Measurements from ENCODE around the gene MIEF1. TPM values are rescaled to one million over a fixed set of nuclear protein-coding genes. Genes with fewer than 3 reads are reported as not detected.

MIEF1 gene
- total and polyA plus RNA-seq, 2 of the 8 experiments (the other 6 are each of a cell fraction or from before 2014, with no cell fraction given) = 16.8 to 32.7 TPM

DNA sequence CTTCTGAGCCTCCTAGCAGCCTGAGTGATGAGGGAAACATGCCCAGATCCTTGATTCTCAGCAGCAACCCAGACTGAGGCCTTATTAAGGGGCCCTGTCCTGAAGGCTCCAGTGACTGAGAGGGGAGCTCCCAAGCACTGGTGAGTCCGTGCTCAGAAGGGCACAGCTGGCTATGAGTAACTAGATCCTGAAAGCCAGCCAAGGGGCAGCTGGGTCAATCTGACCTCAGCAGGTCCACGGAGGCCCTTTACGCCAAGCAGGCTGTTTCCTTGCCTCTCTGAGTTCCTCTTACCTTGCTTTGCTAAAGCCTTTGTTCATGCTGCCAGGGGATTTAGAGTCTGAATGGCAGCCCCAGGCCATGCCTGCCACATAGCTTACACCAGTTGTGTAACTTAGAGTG is 19.3 kb upstream of the MIEF1 start:
- WGBS, 2 experiments (ENCODE audit: extremely low coverage in 1 of 2, insufficient coverage in 1 of 2, insufficient read length in 1 of 2, insufficient replicate concordance in 2 of 2, low coverage in 1 of 2, low lambda C conversion rate in 2 of 2, missing lambda C conversion rate in 1 of 2) = 97% methylated on average over 3 of the region's 3 CpGs; no CpG with 5 or more reads in 1 of the 2 experiments
- no peaks in the 10 kb centered on the region; a peak in 1 of 7 replicates for H3K27me3 ChIP-seq (replicated peaks in 1 of 4; ENCODE audit: control insufficient read depth in 3 of 4, extremely low read depth in 1 of 4, insufficient read depth in 3 of 4, low read length in 3 of 4)
- H3K56ac ChIP-seq (replicated peaks; ENCODE audit: insufficient read length, low read depth, low read length) = no peak overlapping the region
- POLR2A ChIA-PET (ENCODE audit: partially characterized antibody) = interaction anchor here (1.1 to 2.3 kb wide), 4 partner anchors 16 to 171 kb away, joined by 3 to 9 read pairs (median 4); partner anchors contain the start of gene RPS19BP1
- no peaks in the 10 kb centered on the region for H3K9me3 ChIP-seq (ENCODE audit: insufficient read depth in 2 of 2, low read depth in 1 of 2, low read length in 1 of 2)
- no peak overlapping the region for H3K4me3 ChIP-seq (ENCODE audit: extremely low read depth in 1 of 4, insufficient read depth in 2 of 4, low read depth in 3 of 4, low read length in 4 of 4)
- H3K23me2 ChIP-seq (ENCODE audit: low read depth, low read length) = no peaks in the 10 kb centered on the region
- H3K4ac ChIP-seq (replicated peaks; ENCODE audit: insufficient read length, low read depth, low read length) = no peak overlapping the region
- H3K14ac ChIP-seq (ENCODE audit: insufficient read length) = no peak overlapping the region
- no peaks in the 10 kb centered on the region for H3K79me2 ChIP-seq (ENCODE audit: control insufficient read depth in 1 of 2, insufficient read depth in 2 of 2, low read length in 2 of 2)
- no peak overlapping the region for H4K5ac ChIP-seq (ENCODE audit: insufficient read length, low read depth, low read length)
- CTCF ChIA-PET (ENCODE audit: partially characterized antibody) = interaction anchor here (0.6 to 11.1 kb wide), 12 partner anchors 7 to 151 kb away, joined by 3 to 120 read pairs (median 4); no protein-coding TSS in a partner anchor
- DNase-seq (ENCODE audit: low read depth in 1 of 2, low spot score in 2 of 2) = no peak
- FAIRE-seq = no peak
- no peak overlapping the region for H2BK5ac ChIP-seq (ENCODE audit: low read depth, low read length)
- H3K79me1 ChIP-seq (ENCODE audit: low read depth, low read length) = no peaks in the 10 kb centered on the region; the same call in none of the 2 replicates
- H3K27ac ChIP-seq (ENCODE audit: low read depth, low read length) = no peak overlapping the region
- no peak overlapping the region for H3K23ac ChIP-seq (ENCODE audit: insufficient read length)
- no peak overlapping the region for H2AFZ ChIP-seq (ENCODE audit: low read length)
- H3K4me1 ChIP-seq (replicated peaks in 1 of 4; ENCODE audit: control insufficient read depth in 3 of 4, insufficient read depth in 4 of 4, low read length in 3 of 4) = no peaks in the 10 kb centered on the region
- peaks cover 9 to 16% of the 10 kb centered on the region in 2 experiments for H4K20me1 ChIP-seq (replicated peaks in 1 of 2; ENCODE audit: control insufficient read depth in 1 of 2, insufficient read depth in 2 of 2, low read length in 2 of 2)
- no peak overlapping the region for H2BK20ac ChIP-seq (ENCODE audit: low read length)
- no peak overlapping the region for H3K9ac ChIP-seq (replicated peaks in 1 of 4; ENCODE audit: extremely low read depth in 1 of 4, low read depth in 3 of 4, low read length in 3 of 4)
- H2AK5ac ChIP-seq (ENCODE audit: low read depth, low read length) = no peak overlapping the region
- no peak overlapping the region for H4K8ac ChIP-seq (ENCODE audit: extremely low read depth, insufficient read depth, low read length)
- no peak overlapping the region for H4K91ac ChIP-seq (replicated peaks; ENCODE audit: insufficient read length, low read length)
- no peak overlapping the region for H2BK12ac ChIP-seq (ENCODE audit: low read depth, low read length)
- H3K18ac ChIP-seq (ENCODE audit: extremely low read depth, low read length) = no peak overlapping the region
- no peaks in the 10 kb centered on the region for H3K36me3 ChIP-seq (ENCODE audit: control insufficient read depth in 2 of 4, insufficient read depth in 4 of 4, low read length in 3 of 4)
- no peak overlapping the region for H3K4me2 ChIP-seq (ENCODE audit: insufficient read depth in 1 of 2, low read depth in 2 of 2, low read length in 2 of 2)
- H2BK120ac ChIP-seq (replicated peaks; ENCODE audit: low read depth, low read length) = no peak overlapping the region
- no peak overlapping the region for H2BK15ac ChIP-seq (ENCODE audit: low read length)
- TF ChIP-seq SP2 (IDR thresholded peaks at IDR 0.05; ENCODE audit: low read length) = no peak
- TF ChIP-seq ASH2L (IDR thresholded peaks at IDR 0.05; ENCODE audit: low read length) = no peak
- TF ChIP-seq KDM4A (IDR thresholded peaks at IDR 0.05; ENCODE audit: low read depth, low read length, severe bottlenecking) = no peak
- TF ChIP-seq SIN3A (conservative IDR thresholded peaks at IDR 0.05 in 1 of 2, IDR thresholded peaks at IDR 0.05 in 1 of 2; ENCODE audit: low read depth in 1 of 2, low read length in 2 of 2) = no peak
- TF ChIP-seq SRF (IDR thresholded peaks at IDR 0.05; ENCODE audit: low read depth, low read length) = no peak
- no peak for TF ChIP-seq BACH1 (IDR thresholded peaks at IDR 0.05; ENCODE audit: low read length)
- TF ChIP-seq RXRA (IDR thresholded peaks at IDR 0.05; ENCODE audit: insufficient read depth, low read depth, low read length) = no peak
- no peak for TF ChIP-seq BRCA1 (IDR thresholded peaks at IDR 0.05; ENCODE audit: low read depth, low read length)
- TF ChIP-seq NRF1 (IDR thresholded peaks at IDR 0.05; ENCODE audit: low read depth, low read length) = no peak
- TF ChIP-seq CTCF (IDR thresholded peaks at IDR 0.05; ENCODE audit: control extremely low read depth in 1 of 3, insufficient read depth in 1 of 3, low read depth in 1 of 3, low read length in 3 of 3) = no peak
- no peak for TF ChIP-seq FOSL1 (IDR thresholded peaks at IDR 0.05; ENCODE audit: insufficient read depth, low read depth, low read length)
- TF ChIP-seq GABPA (IDR thresholded peaks at IDR 0.05; ENCODE audit: borderline replicate concordance, insufficient read depth, low read length) = no peak
